ENCODE measurements around the gene SF3B2. TPM values are rescaled to one million over a fixed set of nuclear protein-coding genes. Genes with fewer than 3 reads are reported as not detected.
A peak's percentile ranks its signal among the peaks of the same experiment; 100 is the strongest.

Gene SF3B2
- total and polyA plus RNA-seq, 8 donors: 64.4 to 118 (median 83.3) TPM

DNA sequence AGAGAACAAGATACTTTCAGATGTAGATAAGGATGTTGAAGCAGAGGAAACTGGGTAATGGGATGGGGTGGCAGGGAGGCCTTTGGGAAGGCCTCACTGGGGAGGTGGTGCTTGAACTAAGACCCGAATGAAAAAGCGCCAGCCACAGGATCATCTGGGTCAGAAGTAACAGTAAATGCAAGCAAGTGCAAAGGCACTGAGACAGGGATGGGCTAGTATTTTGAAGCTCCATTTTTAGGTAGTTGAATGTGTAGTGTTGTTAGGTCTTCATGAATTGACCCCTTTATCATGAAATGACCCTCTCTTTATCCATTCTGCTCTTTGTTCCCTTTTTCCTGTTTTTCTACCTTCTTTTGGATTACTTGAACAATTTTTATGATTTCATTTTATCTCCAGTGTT is 11.7 kb downstream of the SF3B2 start:
- peaks cover 17 to 74% (median 60%) of the 10 kb centered on the region in 3 donors for H3K36me3 ChIP-seq
- H3K4me1 ChIP-seq: peaks cover 0 to 10% (median 6%) of the 10 kb centered on the region in 3 donors
- ATAC-seq: no peak
- H3K27me3 ChIP-seq: no peaks in the 10 kb centered on the region
- H3K9me3 ChIP-seq: no peaks in the 10 kb centered on the region
- no peak overlapping the region for H3K27ac ChIP-seq
- DNase-seq: no peak
- intact Hi-C loops (cut with DNase I): loop anchor here in 1 of 3 donors (10.0 kb wide), 1 partner anchor 71 kb away; no protein-coding TSS in a partner anchor
- TF ChIP-seq, protein P1, sequence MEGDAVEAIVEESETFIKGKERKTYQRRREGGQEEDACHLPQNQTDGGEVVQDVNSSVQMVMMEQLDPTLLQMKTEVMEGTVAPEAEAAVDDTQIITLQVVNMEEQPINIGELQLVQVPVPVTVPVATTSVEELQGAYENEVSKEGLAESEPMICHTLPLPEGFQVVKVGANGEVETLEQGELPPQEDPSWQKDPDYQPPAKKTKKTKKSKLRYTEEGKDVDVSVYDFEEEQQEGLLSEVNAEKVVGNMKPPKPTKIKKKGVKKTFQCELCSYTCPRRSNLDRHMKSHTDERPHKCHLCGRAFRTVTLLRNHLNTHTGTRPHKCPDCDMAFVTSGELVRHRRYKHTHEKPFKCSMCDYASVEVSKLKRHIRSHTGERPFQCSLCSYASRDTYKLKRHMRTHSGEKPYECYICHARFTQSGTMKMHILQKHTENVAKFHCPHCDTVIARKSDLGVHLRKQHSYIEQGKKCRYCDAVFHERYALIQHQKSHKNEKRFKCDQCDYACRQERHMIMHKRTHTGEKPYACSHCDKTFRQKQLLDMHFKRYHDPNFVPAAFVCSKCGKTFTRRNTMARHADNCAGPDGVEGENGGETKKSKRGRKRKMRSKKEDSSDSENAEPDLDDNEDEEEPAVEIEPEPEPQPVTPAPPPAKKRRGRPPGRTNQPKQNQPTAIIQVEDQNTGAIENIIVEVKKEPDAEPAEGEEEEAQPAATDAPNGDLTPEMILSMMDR (IDR thresholded peaks at IDR 0.05): no peak
- H3K4me3 ChIP-seq: no peak overlapping the region
- no peak for FAIRE-seq
- WGBS, 2 donors: 94 to 100% methylated on average over 2 of the region's 2 CpGs

DNA sequence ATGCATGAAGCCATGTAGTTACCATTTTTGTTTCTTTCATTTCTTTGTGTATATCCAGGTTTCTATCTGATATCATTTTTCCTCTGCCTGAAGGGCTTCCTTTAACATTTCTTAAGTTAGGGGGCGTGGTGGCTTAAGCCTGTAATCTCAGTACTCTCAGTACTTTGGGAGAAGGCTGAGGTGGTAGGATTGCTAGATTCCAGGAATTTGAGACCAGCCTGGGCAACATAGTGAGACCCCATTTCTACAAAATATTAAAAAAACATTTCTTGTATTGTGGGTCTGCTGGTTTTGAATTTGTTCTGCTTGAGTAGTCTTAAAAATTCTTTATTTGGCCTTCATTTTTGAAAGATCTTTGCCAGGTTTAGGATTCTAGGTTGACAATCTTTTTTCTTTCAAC is 12.4 kb downstream of the SF3B2 start:
- intact Hi-C loops (cut with DNase I): loop anchor here in 1 of 3 donors (10.0 kb wide), 1 partner anchor 70 kb away; no protein-coding TSS in a partner anchor
- H3K9me3 ChIP-seq: no peaks in the 10 kb centered on the region
- H3K27me3 ChIP-seq: no peaks in the 10 kb centered on the region
- H3K4me1 ChIP-seq: peaks cover 0 to 17% (median 11%) of the 10 kb centered on the region in 3 donors
- H3K4me3 ChIP-seq: no peak overlapping the region
- TF ChIP-seq, protein P1 (IDR thresholded peaks at IDR 0.05): no peak
- 97 to 98% methylated on average over 1 of the region's 1 CpG for WGBS, 2 donors
- DNase-seq (no peak), FAIRE-seq (no peak), ATAC-seq (no peak)
- peaks cover 14 to 67% (median 54%) of the 10 kb centered on the region in 3 donors for H3K36me3 ChIP-seq
- H3K27ac ChIP-seq: no peak overlapping the region

DNA sequence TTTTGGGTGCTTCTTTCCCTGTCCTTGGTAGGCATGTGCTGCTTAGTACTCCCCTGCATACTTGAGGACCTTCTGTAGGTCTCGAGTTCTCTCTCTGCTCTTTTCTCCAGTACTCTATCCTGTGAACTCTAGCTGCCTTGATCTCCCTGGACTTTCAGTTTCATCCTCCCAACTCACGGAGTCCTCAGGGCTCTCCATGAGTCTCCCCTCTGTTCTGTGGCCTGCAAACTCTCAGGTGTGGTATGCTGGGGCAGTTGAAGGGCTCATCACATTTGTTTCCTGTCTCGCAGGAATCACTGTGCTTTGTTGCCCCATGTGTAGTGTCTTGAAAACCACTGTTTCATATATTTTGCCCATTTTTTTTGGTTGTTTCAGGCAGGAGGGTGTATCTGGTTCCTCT is 14.6 kb downstream of the SF3B2 start:
- Histone ChIP-seq H3K4me1 (peaks cover 0 to 17% (median 11%) of the 10 kb centered on the region in 3 donors), H3K27ac (no peak overlapping the region), H3K9me3 (no peaks in the 10 kb centered on the region), H3K36me3 (peaks cover 9 to 45% (median 40%) of the 10 kb centered on the region in 3 donors), H3K4me3 (no peak overlapping the region), H3K27me3 (no peaks in the 10 kb centered on the region)
- intact Hi-C loops (cut with DNase I): loop anchor here in 1 of 3 donors (10.0 kb wide), 1 partner anchor 68 kb away; no protein-coding TSS in a partner anchor
- WGBS, 2 donors: 79 to 88% methylated on average over 3 of the region's 3 CpGs
- ATAC-seq (no peak), DNase-seq (no peak), FAIRE-seq (no peak)
- TF ChIP-seq, protein P1 (IDR thresholded peaks at IDR 0.05): no peak

DNA sequence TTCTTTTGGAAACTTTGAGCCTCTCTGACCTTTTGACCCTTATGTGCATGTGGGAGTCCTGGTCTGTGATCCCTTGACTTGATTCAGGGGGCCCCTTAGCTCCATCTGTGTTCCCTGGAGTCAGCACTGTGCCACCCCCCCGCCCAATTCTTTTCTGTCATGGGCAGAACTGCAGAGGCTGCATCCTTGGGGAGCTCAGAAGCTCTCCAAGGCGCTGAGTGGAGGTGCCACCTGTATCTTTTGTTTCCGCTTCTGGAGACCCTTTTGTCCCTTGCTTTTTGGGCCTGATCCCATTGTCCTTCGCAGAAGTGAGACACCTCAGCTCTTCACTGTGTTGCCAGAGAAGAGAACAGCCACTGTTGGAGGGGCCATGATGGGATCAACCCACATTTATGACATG is 15.5 kb downstream of the SF3B2 start:
- WGBS, 2 donors: 64 to 87% methylated on average over 4 of the region's 4 CpGs

More for the DNA sequence above, 15.5 kb downstream of the SF3B2 start:
- peaks cover 9 to 38% (median 34%) of the 10 kb centered on the region in 3 donors for H3K36me3 ChIP-seq
- no peaks in the 10 kb centered on the region for H3K27me3 ChIP-seq
- H3K4me3 ChIP-seq: no peak overlapping the region
- intact Hi-C loops (cut with DNase I): loop anchor here in 1 of 3 donors (10.0 kb wide), 1 partner anchor 67 kb away; no protein-coding TSS in a partner anchor
- peaks cover 0 to 17% (median 11%) of the 10 kb centered on the region in 3 donors for H3K4me1 ChIP-seq
- TF ChIP-seq, protein P1 (IDR thresholded peaks at IDR 0.05): no peak
- peak overlapping the region in 1 of 4 donors; percentile 94 for H3K27ac ChIP-seq
- no peak for ATAC-seq
- no peaks in the 10 kb centered on the region for H3K9me3 ChIP-seq
- FAIRE-seq: no peak
- no peak for DNase-seq
